Measurements from ENCODE around the gene ADAMTS17.

The ADAMTS17 gene

DNA sequence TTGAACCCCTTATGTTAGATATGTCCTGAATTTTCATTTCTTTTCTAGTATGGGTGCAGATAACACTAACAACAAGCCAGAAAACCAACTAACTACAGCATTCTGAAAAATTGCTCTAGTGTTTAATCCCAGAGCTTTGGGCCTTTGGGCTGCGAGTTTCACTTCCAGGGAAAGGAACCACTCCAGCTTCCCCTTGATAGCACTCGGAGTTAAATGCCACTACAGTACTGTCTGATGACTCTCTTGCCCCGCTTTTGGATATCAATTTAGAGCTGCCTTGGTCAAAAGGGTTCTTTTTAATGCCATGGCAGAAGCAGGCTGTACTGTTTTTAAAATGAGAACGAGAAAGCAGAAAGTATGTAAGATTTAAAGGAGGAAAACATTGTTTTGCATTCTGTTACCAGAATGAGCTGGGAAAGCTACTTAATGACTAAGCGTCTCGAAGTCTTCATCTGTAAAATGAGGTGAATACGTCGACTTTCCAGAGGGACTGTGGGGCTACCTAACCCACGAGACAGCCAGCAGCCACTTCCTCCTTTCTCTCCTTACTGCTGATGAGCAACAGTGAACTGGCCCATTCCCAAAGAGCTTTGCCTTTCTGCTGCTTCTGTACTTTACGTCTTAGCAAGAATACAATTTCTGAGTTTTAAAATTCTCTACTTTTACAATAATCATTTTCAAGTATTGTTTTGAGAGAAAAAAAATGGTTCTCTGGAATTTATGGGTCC, 309.3 kb downstream of the ADAMTS17 start:
- TF ChIP-seq, protein P1, sequence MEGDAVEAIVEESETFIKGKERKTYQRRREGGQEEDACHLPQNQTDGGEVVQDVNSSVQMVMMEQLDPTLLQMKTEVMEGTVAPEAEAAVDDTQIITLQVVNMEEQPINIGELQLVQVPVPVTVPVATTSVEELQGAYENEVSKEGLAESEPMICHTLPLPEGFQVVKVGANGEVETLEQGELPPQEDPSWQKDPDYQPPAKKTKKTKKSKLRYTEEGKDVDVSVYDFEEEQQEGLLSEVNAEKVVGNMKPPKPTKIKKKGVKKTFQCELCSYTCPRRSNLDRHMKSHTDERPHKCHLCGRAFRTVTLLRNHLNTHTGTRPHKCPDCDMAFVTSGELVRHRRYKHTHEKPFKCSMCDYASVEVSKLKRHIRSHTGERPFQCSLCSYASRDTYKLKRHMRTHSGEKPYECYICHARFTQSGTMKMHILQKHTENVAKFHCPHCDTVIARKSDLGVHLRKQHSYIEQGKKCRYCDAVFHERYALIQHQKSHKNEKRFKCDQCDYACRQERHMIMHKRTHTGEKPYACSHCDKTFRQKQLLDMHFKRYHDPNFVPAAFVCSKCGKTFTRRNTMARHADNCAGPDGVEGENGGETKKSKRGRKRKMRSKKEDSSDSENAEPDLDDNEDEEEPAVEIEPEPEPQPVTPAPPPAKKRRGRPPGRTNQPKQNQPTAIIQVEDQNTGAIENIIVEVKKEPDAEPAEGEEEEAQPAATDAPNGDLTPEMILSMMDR (IDR thresholded peaks at IDR 0.05; ENCODE audit: low read length, missing control alignments) = no peak
- DNase-seq (ENCODE audit: low read depth) = peak; percentile 8
- no peak overlapping the region for H3K4me3 ChIP-seq (replicated peaks; ENCODE audit: low read depth, low read length)

DNA sequence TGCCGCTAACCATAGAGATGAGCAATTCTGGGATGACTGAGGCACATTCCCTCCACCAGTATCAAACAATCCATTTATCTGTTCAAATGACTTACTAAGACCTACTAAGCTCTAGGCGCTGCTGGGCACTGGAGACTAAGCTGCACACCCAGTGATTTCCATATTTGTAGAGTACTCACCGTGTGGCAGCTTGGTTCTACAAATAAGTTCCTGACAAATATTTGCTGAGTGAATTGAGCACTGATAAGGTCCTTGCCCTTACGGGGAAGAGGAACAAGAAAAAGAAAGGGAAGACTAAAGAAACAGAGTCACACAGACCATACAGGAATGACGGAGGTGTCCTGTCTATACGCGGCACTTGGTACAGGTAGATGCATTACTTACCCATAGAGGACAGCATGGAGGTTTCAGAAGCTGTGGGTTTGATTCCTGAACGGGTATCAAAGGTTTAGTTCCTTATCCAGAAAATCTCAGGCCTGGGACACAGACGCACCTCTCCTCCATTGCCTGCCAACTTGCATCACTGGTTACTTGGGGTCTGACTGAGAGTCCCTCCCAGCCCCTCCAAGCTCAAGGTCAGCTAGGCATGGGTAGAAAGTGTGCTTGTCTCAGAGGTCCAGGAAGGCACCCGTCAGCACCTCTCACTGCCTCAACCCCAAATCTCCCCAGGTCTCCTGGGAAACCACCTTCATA, 310.0 kb downstream of the ADAMTS17 start:
- DNase-seq (ENCODE audit: low read depth) = no peak
- TF ChIP-seq, protein P1 (IDR thresholded peaks at IDR 0.05; ENCODE audit: low read length, missing control alignments) = no peak
- no peak overlapping the region for H3K4me3 ChIP-seq (replicated peaks; ENCODE audit: low read depth, low read length)

DNA sequence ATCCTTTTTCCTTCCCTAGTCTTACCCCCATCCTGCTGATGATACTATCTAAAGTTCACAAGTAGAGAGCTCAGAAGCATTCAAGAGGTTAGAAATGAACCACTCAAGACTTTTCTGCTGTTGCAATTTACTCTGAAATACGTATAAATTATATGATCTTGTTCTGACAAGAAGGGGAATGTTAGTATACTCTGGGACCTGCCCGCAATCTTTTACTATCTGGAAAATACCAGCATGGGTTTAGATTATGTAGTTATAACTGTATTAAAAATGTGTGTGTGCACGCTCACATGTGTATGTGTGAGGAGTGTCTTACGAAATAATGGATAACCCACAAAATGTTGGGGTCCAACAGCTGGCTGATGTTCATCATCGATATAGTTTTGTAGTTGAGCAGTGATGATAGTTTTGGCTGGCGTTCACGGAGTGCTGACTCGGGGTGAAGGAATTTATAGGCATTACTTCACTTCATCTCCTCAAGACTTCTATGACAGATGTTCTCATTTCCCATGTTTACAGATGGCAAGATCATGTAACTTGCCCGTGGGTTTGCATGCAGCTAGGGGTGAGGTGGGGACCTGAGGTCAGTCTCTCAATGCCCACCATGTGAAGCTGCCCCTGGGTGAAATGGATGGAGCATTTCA, 311.1 kb downstream of the ADAMTS17 start:
- peak; percentile 22 for DNase-seq (ENCODE audit: low read depth)
- TF ChIP-seq, protein P1 (IDR thresholded peaks at IDR 0.05; ENCODE audit: low read length, missing control alignments) = no peak
- H3K4me3 ChIP-seq (replicated peaks; ENCODE audit: low read depth, low read length) = no peak overlapping the region

DNA sequence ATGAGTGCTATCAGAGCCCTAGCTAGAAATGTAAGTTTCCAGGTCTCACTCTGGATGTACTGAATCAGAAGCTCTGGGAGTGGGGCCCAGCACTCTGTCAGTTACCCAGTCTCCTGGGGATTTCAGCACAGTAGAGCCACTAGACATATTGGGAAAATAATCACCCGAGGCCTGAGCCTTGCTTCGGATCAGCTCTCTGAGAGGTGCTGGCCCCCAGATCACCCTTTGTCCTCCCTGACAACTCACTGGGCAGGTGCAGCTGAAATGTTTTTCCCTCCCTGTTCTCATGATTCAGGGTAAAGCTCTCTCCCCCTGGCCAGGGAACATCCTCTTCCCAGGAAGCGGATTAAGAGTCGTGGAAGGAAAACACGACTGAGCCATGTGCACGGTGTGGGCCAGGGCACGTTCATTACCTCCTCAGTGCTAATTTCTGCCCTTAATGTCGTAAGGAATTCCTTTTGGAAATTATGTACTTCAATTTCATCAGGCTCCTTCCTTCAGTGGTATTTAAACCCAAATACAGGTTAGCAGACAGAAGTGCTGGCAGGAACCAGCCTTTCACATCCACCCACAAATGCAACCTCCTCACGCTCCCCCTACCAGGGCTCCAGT, 311.8 kb downstream of the ADAMTS17 start:
- DNase-seq (ENCODE audit: low read depth) = no peak
- TF ChIP-seq, protein P1 (IDR thresholded peaks at IDR 0.05; ENCODE audit: low read length, missing control alignments) = no peak

DNA sequence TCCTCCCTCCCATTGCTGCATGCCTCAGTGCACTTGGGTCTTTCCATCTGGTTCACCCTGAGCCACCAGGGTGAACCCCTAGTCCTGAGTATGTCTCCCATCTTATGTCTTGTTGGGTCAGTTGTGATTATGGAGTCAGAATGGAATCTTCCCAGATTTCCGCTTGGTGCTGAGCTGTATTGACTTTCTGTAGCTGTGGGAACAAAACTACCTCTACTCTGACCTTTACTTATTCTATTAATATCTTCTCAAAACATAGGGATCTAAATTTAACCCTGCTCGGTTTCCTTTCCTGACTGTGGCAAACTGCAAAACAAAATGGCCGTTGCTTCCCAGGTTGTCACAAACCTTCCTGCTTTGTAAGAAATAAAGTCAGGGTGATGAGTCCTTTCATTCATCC, 312.7 kb downstream of the ADAMTS17 start:
- TF ChIP-seq, protein P1 (IDR thresholded peaks at IDR 0.05; ENCODE audit: low read length, missing control alignments) = no peak
- H3K4me3 ChIP-seq (replicated peaks; ENCODE audit: low read depth, low read length) = no peak overlapping the region
- no peak for DNase-seq (ENCODE audit: low read depth)

More for the DNA sequence above, 311.8 kb downstream of the ADAMTS17 start:
- H3K4me3 ChIP-seq (replicated peaks; ENCODE audit: low read depth, low read length) = no peak overlapping the region

DNA sequence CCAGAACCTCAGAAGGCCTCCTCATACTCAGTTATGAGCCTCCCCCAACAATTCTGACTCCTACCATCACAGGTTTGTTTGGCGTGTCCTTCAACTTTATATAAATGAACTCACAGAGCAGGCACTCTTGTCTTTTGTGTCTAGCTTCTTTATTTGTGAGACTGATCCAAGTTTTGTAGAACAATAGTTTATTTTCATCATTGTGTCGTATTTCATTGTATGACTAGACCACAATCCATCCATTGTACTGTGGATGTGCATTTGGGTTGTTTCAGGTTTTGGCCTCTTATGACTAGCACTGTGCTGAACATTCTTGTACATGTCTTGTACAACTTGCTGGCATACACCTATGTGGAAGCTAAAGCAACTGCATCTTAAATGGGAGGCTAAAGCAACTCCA, 315.7 kb downstream of the ADAMTS17 start:
- no peak overlapping the region for H3K4me3 ChIP-seq (replicated peaks; ENCODE audit: low read depth, low read length)
- TF ChIP-seq, protein P1 (IDR thresholded peaks at IDR 0.05; ENCODE audit: low read length, missing control alignments) = no peak
- no peak for DNase-seq (ENCODE audit: low read depth)
